Panc1 (cell line): ENCODE results near the gene ANXA7. TPM values are rescaled to one million over a fixed set of nuclear protein-coding genes. Genes with fewer than 3 reads are reported as not detected.

Source experiments
- ATAC-seq: fragments of 200-7000 bp; cut with Tn5 transposase; 2 replicates; pipeline ENCODE4 v1.9.1; 2020; ENCODE audit warnings: mild to moderate bottlenecking, moderate library complexity
- BruUV-seq: library from RNA; stranded (reverse); fragments of 400-500 nt; replicated peaks from 2 replicates; lab custom pipeline; 2021; lab: Mats Ljungman, UMichigan
- CTCF ChIA-PET: fragments of 300-600 bp; sonication (Branson Sonifier 250); formaldehyde crosslinking; loops from one replicate; lab custom pipeline; 2022; ENCODE audit warnings: antibody characterized with exemption; lab: Charles Lee
- POLR2A ChIA-PET: fragments of 300-600 bp; sonication (Branson Sonifier 250); formaldehyde crosslinking; loops from one replicate; lab custom pipeline; 2022; ENCODE audit warnings: antibody characterized with exemption; lab: Charles Lee
- DNase-seq: peaks from one replicate; pipeline ENCODE4 v3.0.0-alpha.2; 2010; ENCODE audit warnings: low read depth, low spot score
- H3K27ac ChIP-seq: 2 replicates; pipeline ENCODE4 v1.5.1; 2011; ENCODE audit warnings: mild to moderate bottlenecking, low read length, inconsistent platforms
- H3K27me3 ChIP-seq: fragments of 200-500 bp; sonication (Bioruptor generic); 2 replicates; pipeline ENCODE4 v1.6.0; 2014; ENCODE audit warnings: low read length, inconsistent platforms; ENCODE audit not compliant: control insufficient read depth, insufficient read depth
- H3K36me3 ChIP-seq: fragments of 200-500 bp; sonication (Bioruptor generic); 2 replicates; pipeline ENCODE4 v1.5.1; 2014; ENCODE audit warnings: inconsistent platforms, mild to moderate bottlenecking, low read length, moderate library complexity; ENCODE audit not compliant: control insufficient read depth, insufficient read depth
- H3K4me1 ChIP-seq: 2 replicates; pipeline ENCODE4 v1.5.1; 2011; ENCODE audit warnings: inconsistent platforms, mild to moderate bottlenecking, low read length, moderate library complexity; ENCODE audit not compliant: control insufficient read depth, insufficient read depth
- H3K4me3 ChIP-seq, 2 experiments: 2 replicates each; pipeline ENCODE4 v1.5.1; 2011 to 2012; ENCODE audit warnings: low read depth in 2 of 2, low read length in 2 of 2, mild to moderate bottlenecking in 2 of 2, inconsistent platforms in 1 of 2, moderate library complexity in 1 of 2
- H3K9me3 ChIP-seq: fragments of 200-500 bp; sonication (Bioruptor generic); 2 replicates; pipeline ENCODE4 v1.5.1; 2014; ENCODE audit warnings: low read depth, mild to moderate bottlenecking, inconsistent platforms, low read length, moderate library complexity; ENCODE audit not compliant: control insufficient read depth, insufficient read depth
- CTCF ChIP-seq: fragments of 450-650 bp; IDR thresholded peaks from 2 replicates; pipeline ENCODE4 v1.5.1; 2017; ENCODE audit warnings: mild to moderate bottlenecking
- POLR2AphosphoS5 ChIP-seq: IDR thresholded peaks from 2 replicates; pipeline ENCODE4 v1.6.1; 2012; ENCODE audit warnings: mild to moderate bottlenecking, low read depth, low read length, moderate library complexity
- REST ChIP-seq, 2 experiments: IDR thresholded peaks; 2 replicates each; pipeline ENCODE4 v1.6.1; 2011 to 2012; ENCODE audit warnings: low read depth in 2 of 2, control low read depth in 1 of 2, low read length in 1 of 2, mild to moderate bottlenecking in 1 of 2, moderate library complexity in 1 of 2; ENCODE audit not compliant: insufficient read depth in 1 of 2
- SIN3A ChIP-seq: IDR thresholded peaks from 2 replicates; pipeline ENCODE4 v1.6.1; 2012; ENCODE audit warnings: low read depth, mild to moderate bottlenecking, low read length, moderate library complexity, borderline replicate concordance; ENCODE audit not compliant: insufficient read depth
- TCF7L2 ChIP-seq: IDR thresholded peaks from 2 replicates; pipeline ENCODE4 v1.6.1; 2011; ENCODE audit warnings: mild to moderate bottlenecking, low read depth, low read length, inconsistent platforms
- in situ Hi-C: cut with HindIII; loops from 2 replicates; pipeline ENCODE4 v1.10.0; 2016; ENCODE audit warnings: low sequenced_read_pairs, low pct_unique_long_range_greater_than_20kb
- intact Hi-C: fragments of 100-400 bp; cut with micrococcal nuclease; formaldehyde crosslinking; loops from one replicate; pipeline ENCODE4 v1.10.0; 2022; ENCODE audit not compliant: unreplicated experiment
- total RNA-seq: library from RNA; stranded (reverse); gene quantifications from one replicate; pipeline ENCODE4 v1.2.1, GENCODE V29; 2021; ENCODE audit not compliant: unreplicated experiment

ANXA7 gene
- total RNA-seq, 1 experiment from 2014 or later = 165 TPM

GRCh38 chr10:73338801-73339368 lies 75.0 kb downstream of the ANXA7 start:
- intact Hi-C loops = no loop called here
- DNase-seq (no peak), ATAC-seq (no peak)
- ChIA-PET CTCF (no interaction called here), POLR2A (no interaction called here)
- TF ChIP-seq REST (IDR thresholded peaks at IDR 0.05; ENCODE audit: insufficient read depth in 1 of 2, low read depth in 2 of 2, low read length in 1 of 2) (no peak), SIN3A (no peak), POLR2AphosphoS5 (no peak)
- Histone ChIP-seq H3K4me1 (no peaks in the 10 kb centered on the region), H3K9me3 (no peaks in the 10 kb centered on the region), H3K27me3 (no peaks in the 10 kb centered on the region), H3K4me3 (no peak overlapping the region), H3K36me3 (no peaks in the 10 kb centered on the region), H3K27ac (no peak overlapping the region)
- no TSS peak for BruUV-seq
- in situ Hi-C loops = no loop called here

GRCh38 chr10:73333202-73333601 lies 80.7 kb downstream of the ANXA7 start:
- POLR2A ChIA-PET = interaction anchor here (0.7 kb wide), 2 partner anchors 9 to 22 kb away, joined by 4 to 8 read pairs; no protein-coding TSS in a partner anchor

More at GRCh38 chr10:73333202-73333601, 80.7 kb downstream of the ANXA7 start:
- no TSS peak for BruUV-seq
- DNase-seq (no peak), ATAC-seq (no peak)
- in situ Hi-C loops (no loop called here), intact Hi-C loops (no loop called here)
- Histone ChIP-seq H3K9me3 (no peaks in the 10 kb centered on the region), H3K36me3 (no peaks in the 10 kb centered on the region), H3K4me1 (peaks cover 5% of the 10 kb centered on the region; the same call in 1 of the 2 replicates), H3K4me3 (no peak overlapping the region), H3K27me3 (peaks cover 32% of the 10 kb centered on the region), H3K27ac (no peak overlapping the region)
- CTCF ChIA-PET = no interaction called here
- TF ChIP-seq CTCF (no peak), SIN3A (no peak), REST (IDR thresholded peaks at IDR 0.05; ENCODE audit: insufficient read depth in 1 of 2, low read depth in 2 of 2, low read length in 1 of 2) (no peak), TCF7L2 (no peak), POLR2AphosphoS5 (no peak)
